Measurements from ENCODE around the gene KRT35.

DNA sequence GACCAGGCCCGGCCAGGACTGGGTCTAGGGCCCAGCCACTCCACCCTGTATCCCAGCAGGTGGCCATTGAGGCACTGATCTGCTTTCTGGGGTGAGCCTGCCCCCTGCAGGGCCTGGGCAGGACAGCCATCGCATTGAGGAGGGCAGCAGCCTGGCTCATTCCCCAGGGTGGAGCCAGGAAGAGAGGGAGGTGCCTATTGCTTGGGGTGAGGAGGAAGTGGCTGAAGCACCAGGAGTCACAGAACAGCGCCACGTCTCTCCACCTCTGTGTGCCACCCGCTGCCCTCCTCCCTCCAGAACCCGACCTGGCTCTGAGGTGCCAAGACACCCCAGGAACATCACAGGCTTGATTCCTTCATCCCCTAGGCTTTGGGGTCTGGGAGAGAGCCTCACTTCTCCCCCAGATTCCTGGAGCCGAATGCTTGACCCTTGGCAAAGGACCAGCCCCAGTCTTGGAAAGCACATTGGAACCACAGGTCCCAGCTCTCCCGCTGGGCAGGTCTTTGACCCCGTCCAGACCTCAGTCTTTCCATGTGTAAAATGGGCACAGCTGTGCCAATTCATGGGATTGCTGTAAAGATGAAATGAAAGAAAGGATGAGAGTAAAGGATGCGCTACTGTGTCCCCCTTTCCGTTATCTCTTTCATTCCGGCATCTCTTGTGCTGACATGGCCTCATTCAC, 16.0 kb upstream of the KRT35 start:
- TF ChIP-seq, protein P1, sequence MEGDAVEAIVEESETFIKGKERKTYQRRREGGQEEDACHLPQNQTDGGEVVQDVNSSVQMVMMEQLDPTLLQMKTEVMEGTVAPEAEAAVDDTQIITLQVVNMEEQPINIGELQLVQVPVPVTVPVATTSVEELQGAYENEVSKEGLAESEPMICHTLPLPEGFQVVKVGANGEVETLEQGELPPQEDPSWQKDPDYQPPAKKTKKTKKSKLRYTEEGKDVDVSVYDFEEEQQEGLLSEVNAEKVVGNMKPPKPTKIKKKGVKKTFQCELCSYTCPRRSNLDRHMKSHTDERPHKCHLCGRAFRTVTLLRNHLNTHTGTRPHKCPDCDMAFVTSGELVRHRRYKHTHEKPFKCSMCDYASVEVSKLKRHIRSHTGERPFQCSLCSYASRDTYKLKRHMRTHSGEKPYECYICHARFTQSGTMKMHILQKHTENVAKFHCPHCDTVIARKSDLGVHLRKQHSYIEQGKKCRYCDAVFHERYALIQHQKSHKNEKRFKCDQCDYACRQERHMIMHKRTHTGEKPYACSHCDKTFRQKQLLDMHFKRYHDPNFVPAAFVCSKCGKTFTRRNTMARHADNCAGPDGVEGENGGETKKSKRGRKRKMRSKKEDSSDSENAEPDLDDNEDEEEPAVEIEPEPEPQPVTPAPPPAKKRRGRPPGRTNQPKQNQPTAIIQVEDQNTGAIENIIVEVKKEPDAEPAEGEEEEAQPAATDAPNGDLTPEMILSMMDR (IDR thresholded peaks at IDR 0.05; ENCODE audit: low read depth, low read length, missing input control) = peak; percentile 48
- TF ChIP-seq, protein P2, sequence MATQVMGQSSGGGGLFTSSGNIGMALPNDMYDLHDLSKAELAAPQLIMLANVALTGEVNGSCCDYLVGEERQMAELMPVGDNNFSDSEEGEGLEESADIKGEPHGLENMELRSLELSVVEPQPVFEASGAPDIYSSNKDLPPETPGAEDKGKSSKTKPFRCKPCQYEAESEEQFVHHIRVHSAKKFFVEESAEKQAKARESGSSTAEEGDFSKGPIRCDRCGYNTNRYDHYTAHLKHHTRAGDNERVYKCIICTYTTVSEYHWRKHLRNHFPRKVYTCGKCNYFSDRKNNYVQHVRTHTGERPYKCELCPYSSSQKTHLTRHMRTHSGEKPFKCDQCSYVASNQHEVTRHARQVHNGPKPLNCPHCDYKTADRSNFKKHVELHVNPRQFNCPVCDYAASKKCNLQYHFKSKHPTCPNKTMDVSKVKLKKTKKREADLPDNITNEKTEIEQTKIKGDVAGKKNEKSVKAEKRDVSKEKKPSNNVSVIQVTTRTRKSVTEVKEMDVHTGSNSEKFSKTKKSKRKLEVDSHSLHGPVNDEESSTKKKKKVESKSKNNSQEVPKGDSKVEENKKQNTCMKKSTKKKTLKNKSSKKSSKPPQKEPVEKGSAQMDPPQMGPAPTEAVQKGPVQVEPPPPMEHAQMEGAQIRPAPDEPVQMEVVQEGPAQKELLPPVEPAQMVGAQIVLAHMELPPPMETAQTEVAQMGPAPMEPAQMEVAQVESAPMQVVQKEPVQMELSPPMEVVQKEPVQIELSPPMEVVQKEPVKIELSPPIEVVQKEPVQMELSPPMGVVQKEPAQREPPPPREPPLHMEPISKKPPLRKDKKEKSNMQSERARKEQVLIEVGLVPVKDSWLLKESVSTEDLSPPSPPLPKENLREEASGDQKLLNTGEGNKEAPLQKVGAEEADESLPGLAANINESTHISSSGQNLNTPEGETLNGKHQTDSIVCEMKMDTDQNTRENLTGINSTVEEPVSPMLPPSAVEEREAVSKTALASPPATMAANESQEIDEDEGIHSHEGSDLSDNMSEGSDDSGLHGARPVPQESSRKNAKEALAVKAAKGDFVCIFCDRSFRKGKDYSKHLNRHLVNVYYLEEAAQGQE (IDR thresholded peaks at IDR 0.05) = no peak
- no peak for TF ChIP-seq YY1 (IDR thresholded peaks at IDR 0.05)
- no peak for TF ChIP-seq ZBTB33 (IDR thresholded peaks at IDR 0.05)
- peak; percentile 66 to 76 for TF ChIP-seq RAD21 (IDR thresholded peaks at IDR 0.05)
- no peak for TF ChIP-seq SP1 (IDR thresholded peaks at IDR 0.05)
